ENCODE measurements around the gene R3HDM4. TPM values are rescaled to one million over a fixed set of nuclear protein-coding genes. Genes with fewer than 3 reads are reported as not detected.

R3HDM4 gene
- total and polyA plus RNA-seq, 10 of the 15 experiments (the other 5 are each of a cell fraction or from before 2014, with no cell fraction given), result 1.3 to 65.8 (median 27.7) TPM

DNA sequence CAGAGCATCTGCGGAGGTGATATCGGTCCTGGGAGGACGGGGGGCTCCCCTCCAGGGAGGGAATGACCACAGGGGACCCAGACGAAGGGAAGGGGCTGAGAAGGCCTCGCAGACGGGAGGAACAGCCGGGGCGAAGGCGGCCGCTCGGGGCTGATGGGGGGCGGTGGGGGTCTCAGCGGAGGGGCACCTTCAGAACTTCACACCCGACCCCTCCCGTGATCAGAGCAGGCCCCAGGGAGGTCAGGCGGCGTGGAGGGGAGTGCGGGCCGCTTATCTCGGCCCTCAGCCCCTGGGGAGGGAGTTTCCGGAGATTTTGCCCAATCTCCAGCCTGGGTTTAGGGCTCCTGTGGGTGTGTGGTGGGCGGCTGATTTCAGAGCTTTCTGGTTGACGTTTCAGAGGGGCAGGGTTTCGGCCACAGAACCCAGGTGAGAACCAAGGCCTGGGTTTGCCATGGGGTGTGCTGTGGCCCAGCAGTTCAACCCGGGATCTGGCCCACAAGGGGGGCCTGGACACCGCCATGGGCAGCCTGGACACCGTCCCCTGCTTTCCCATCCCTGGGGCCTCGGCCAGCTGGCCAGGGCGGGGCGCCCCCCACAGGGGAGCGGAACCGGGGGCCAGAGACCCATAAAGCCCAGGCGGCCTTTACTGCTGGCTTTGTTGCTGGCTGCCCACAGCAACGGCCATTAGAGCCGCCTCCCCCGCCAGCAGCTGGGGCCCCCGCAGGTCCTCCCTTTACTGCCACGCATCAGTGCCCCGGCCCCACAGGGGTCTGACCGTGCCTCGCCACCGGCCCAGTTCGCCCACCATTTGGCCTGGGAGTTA, 41.9 kb upstream of the R3HDM4 start (continued):
- TF ChIP-seq EP300 (IDR thresholded peaks at IDR 0.05; ENCODE audit: borderline replicate concordance in 1 of 2, control insufficient read depth in 1 of 2, low read depth in 2 of 2, low read length in 2 of 2), result peak; percentile 74 to 89; a peak in 3 of 4 replicates
- TF ChIP-seq POLR2AphosphoS5 (IDR thresholded peaks at IDR 0.05; ENCODE audit: low read length), result peak; percentile 72; the same call in 1 of the 2 replicates
- TF ChIP-seq TCF7 (IDR thresholded peaks at IDR 0.05; ENCODE audit: borderline replicate concordance), result 0 out of 2 replicates have a peak, but pooled peaks have one; percentile 20
- TF ChIP-seq JUNB (IDR thresholded peaks at IDR 0.05), result peak; percentile 43; the same call in 1 of the 2 replicates
- peak; percentile 80 for TF ChIP-seq YY1 (IDR thresholded peaks at IDR 0.05; ENCODE audit: low read depth, low read length)
- no peak for TF ChIP-seq WRNIP1 (IDR thresholded peaks at IDR 0.05; ENCODE audit: borderline replicate concordance, low read depth, low read length)
- 0 out of 2 replicates have a peak, but pooled peaks have one; percentile 29 for TF ChIP-seq TAF1 (IDR thresholded peaks at IDR 0.05; ENCODE audit: borderline replicate concordance, low read depth, low read length)
- no peak for TF ChIP-seq CHD1 (IDR thresholded peaks at IDR 0.05; ENCODE audit: low read depth, low read length)
- no peak for TF ChIP-seq SIN3A (IDR thresholded peaks at IDR 0.05; ENCODE audit: low read depth, low read length)
- peak; percentile 66 for TF ChIP-seq IRF4 (IDR thresholded peaks at IDR 0.05; ENCODE audit: low read depth, low read length)
- TF ChIP-seq MTA2 (IDR thresholded peaks at IDR 0.05; ENCODE audit: low read depth), result peak; percentile 90
- peak; percentile 29 for TF ChIP-seq RELA (IDR thresholded peaks at IDR 0.05; ENCODE audit: borderline replicate concordance, partially characterized antibody)
- TF ChIP-seq BRCA1 (IDR thresholded peaks at IDR 0.05; ENCODE audit: low read depth, low read length), result no peak
- TF ChIP-seq HDGF (IDR thresholded peaks at IDR 0.05), result no peak
- TF ChIP-seq, protein P1, sequence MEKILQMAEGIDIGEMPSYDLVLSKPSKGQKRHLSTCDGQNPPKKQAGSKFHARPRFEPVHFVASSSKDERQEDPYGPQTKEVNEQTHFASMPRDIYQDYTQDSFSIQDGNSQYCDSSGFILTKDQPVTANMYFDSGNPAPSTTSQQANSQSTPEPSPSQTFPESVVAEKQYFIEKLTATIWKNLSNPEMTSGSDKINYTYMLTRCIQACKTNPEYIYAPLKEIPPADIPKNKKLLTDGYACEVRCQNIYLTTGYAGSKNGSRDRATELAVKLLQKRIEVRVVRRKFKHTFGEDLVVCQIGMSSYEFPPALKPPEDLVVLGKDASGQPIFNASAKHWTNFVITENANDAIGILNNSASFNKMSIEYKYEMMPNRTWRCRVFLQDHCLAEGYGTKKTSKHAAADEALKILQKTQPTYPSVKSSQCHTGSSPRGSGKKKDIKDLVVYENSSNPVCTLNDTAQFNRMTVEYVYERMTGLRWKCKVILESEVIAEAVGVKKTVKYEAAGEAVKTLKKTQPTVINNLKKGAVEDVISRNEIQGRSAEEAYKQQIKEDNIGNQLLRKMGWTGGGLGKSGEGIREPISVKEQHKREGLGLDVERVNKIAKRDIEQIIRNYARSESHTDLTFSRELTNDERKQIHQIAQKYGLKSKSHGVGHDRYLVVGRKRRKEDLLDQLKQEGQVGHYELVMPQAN (conservative IDR thresholded peaks at IDR 0.05), result no peak
- no peak for TF ChIP-seq GABPA (IDR thresholded peaks at IDR 0.05; ENCODE audit: low read depth)
- 0 out of 3 replicates have a peak, but pooled peaks have one; percentile 24 for TF ChIP-seq POU2F2 (IDR thresholded peaks at IDR 0.05; ENCODE audit: borderline replicate concordance, low read depth, low read length)
- TF ChIP-seq CBX3 (IDR thresholded peaks at IDR 0.05; ENCODE audit: borderline replicate concordance, low read depth), result no peak
- TF ChIP-seq RBBP5 (conservative IDR thresholded peaks at IDR 0.05), result no peak
- no peak for TF ChIP-seq SUPT20H (IDR thresholded peaks at IDR 0.05; ENCODE audit: borderline replicate concordance, control insufficient read depth, low read depth, low read length)
- peak; percentile 11; the same call in 1 of the 2 replicates for TF ChIP-seq MEF2A (IDR thresholded peaks at IDR 0.05; ENCODE audit: insufficient read depth, low read depth, low read length)
- TF ChIP-seq EZH2 (IDR thresholded peaks at IDR 0.05; ENCODE audit: borderline replicate concordance, control insufficient read depth, low read depth, low read length), result no peak
- no peak for TF ChIP-seq JUND (IDR thresholded peaks at IDR 0.05; ENCODE audit: low read depth, low read length)
- peak; percentile 57 for TF ChIP-seq SP1 (IDR thresholded peaks at IDR 0.05; ENCODE audit: low read depth, low read length)
- TF ChIP-seq, protein P2, sequence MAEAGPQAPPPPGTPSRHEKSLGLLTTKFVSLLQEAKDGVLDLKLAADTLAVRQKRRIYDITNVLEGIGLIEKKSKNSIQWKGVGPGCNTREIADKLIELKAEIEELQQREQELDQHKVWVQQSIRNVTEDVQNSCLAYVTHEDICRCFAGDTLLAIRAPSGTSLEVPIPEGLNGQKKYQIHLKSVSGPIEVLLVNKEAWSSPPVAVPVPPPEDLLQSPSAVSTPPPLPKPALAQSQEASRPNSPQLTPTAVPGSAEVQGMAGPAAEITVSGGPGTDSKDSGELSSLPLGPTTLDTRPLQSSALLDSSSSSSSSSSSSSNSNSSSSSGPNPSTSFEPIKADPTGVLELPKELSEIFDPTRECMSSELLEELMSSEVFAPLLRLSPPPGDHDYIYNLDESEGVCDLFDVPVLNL (IDR thresholded peaks at IDR 0.05; ENCODE audit: low read depth, low read length), result no peak
- no peak for TF ChIP-seq ATF3 (IDR thresholded peaks at IDR 0.05; ENCODE audit: borderline replicate concordance, extremely low read depth, low read depth, low read length)

All from GM12878 (cell line).